HG03108 (cell line): ENCODE measurements around the gene DPPA5.
"Not testable (repeated sequence)": the region's sequence is repeated elsewhere in the genome, so short reads cannot be mapped to it uniquely, and the experiment has no call there.

Experiments used
- ATAC-seq: cut with Tn5 transposase; IDR thresholded peaks from one replicate; pipeline ENCODE4 v1.9.1; 2021; ENCODE audit warnings: moderate library complexity; ENCODE audit not compliant: unreplicated experiment

Gene DPPA5

DNA sequence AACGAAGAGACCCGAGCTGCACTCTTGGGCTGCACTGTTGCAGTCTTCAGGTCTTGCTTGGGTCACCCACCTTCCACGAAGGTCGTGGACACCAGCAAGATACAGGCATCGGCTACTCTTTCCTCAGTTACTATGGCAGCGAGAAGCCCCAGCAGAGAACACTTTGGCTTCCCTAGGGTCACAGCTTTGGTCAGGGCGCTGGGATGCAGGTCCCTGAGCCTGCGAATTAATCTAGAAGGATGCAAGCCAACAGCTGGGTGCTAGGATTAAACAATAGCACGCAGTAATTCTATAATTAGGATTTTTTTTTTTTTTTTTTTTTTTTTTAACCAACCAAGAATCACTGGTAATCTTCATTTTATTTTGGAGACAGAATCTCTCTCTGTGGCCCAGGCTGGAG, 10.5 kb upstream of the DPPA5 start:
- no peak for ATAC-seq

GRCh38 chr6:73364121-73364520, 10.0 kb upstream of the DPPA5 start:
- ATAC-seq = no peak

DNA sequence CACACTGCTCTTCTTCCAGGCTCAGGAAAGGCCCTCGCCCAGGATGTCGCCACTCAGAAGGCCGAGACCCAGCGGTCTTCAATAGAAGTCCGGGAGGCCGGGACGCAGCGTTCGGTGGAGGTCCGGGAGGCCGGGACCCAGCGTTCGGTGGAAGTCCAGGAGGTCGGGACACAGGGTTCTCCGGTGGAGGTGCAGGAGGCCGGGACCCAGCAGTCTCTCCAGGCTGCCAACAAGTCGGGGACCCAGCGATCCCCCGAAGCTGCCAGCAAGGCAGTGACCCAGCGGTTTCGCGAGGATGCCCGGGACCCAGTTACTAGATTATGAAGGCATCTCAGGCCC, 9.4 kb upstream of the DPPA5 start:
- no peak for ATAC-seq

- ATAC-seq = no peak
These were observed 8.9 kb upstream of the DPPA5 start for GRCh38 chr6:73362869-73363536.

DNA sequence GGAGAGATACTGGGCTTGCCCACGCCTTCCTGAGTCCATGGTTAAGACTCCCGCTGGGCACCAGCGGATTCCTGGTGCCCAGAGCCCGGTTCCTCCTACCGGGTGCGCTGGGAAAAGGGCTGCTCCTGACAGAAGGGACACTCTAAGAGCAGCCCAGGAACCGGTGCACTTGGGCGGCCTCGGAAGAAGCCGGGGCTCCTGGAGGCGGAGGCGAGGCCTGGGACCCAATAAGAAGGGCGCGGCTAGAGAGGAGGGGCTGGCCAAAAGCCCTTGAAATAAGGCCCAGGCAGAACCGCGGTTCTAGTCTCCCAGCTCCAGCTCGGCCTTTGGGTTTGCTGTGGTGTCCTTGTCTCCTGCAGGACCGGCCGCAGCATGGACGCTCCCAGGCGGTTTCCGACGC, 8.3 kb upstream of the DPPA5 start, which contains the start of gene KHDC3L:
Gene KHDC3L (plus strand): TSS at position 301 of the 400 bp plus-strand sequence. CDS start 72 bp downstream, at position 373.
- ATAC-seq = no peak

DNA sequence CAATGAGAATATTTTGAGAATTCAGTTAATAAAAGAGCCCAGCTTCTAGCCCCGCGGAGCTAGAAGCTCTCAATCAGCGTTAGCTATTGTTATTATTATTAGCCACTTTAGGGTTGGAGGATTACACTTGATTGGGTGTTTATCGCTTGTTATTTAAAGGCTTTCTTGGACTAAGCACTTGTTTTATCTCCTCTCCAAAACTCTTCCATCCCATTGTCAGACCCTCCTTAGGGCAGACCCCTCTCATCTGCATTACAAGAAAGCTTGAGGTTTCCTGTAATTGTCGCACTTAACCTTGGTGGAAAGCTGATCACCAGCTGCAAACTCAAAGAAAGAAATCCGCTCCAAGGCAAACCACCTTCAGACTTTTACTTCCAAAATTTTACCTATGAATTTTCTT, 4.8 kb downstream of the DPPA5 start:
- no peak for ATAC-seq

DNA sequence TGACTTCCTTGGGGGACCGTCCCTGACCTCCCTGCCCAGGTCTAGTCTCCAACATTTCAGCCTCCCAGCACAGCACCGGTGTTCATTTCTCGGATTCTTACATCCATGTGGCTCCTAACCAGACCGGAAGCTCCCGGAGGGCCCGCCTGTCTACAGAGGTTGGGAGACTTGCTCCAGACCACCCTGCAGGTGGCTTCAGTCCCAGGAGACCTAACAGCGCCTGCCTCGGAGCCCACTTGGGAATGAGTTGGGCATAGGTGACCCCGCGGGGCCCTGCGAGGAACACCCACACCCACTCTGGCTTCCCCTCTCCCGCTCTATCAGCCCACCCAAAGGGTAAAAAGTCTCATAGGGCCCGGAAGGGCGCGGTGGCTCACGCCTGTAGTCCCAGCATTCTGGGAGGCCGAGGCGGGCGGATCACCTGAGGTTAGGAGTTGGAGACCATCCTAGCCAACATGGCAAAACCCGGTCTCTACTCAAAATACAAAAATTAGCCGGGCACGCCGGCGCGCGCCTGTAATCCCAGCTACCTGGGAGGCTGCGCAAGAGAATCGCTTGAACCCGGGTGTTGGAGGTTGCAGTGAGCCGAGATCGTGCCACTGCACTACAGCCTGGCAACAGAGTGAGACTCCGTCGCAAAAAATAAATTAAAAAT, 5.4 kb downstream of the DPPA5 start:
- ATAC-seq = no peak

DNA sequence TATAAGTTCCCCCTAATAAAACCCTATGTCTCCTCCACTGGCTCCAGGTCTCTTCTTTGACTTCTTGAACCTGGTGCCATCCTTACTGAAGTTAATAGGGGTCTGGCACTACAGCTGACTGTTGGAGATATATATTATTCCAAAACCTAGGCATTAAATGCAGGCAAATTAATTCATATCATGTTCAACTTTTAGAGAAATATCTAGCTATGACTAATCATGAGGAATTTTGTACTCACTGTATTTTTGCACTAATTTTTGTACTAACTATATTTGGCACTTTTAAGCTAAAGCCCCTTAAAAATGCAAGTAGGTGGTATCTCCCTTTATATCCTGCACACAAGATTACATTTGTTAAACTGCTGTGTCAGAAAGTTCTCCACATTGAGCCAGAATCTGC, 10.9 kb downstream of the DPPA5 start:
- no peak for ATAC-seq

GRCh38 chr6:73342174-73342573, 11.9 kb downstream of the DPPA5 start:
- ATAC-seq = no peak

DNA sequence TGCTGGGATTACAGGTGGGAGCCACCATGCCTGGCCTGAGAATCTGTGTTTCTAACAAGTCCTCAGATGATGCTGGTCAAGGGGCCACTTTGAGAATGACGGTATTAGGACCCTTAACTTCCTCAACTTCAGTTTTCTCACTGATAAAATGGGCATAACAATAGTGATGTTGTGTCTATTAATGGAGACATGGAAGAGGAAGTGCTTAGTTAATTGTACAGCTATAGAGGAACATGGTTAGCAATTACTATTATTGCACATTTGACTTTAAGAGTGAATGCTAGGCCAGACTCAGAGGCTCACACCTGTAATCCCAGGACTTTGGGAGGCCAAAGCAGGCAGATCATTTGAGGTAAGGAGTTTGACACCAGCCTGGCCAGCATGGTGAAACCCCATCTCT, 12.7 kb downstream of the DPPA5 start:
- ATAC-seq = no peak

GRCh38 chr6:73340048-73340447, 14.0 kb downstream of the DPPA5 start:
- ATAC-seq = no peak

DNA sequence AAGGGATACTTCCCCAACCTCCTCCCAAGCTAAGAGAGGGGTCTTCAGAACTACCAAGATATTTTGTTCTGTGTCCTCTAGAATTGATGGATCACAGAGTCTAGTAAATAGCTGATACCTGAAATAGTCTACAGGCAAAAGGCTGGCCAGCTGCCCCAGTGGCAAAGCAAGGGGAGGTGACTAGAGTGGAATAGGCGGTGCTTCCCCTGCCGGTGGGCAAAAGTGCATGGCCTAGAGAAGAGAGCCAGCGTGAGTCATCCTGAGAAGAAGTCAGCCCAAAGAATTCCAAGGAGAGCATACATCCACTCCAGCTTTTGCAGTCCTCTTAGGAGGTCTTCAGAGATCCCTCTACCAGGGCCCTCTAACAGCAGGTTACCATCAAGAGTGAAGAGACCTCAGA, 14.7 kb downstream of the DPPA5 start:
- ATAC-seq = no peak

DNA sequence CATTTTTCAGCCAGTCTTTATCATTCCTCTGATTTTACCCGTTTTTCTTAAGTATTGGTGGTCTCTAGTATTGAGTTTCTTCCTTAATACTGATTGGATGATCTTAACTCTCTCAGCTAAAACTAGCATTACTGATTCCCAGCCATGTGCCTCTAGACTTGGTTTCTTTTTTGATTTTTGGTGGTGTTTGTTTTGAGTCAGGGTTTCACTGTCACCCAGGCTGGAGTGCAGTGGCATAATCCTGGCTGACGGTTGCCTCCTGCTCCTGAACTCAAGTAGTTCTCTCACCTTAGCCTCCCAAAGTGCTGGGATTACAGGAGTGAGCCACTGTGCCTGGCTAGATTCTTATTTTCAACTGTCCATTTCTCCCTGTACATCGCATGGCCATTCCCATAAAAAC, 24.9 kb downstream of the DPPA5 start:
- peak; percentile 51 for ATAC-seq

- ATAC-seq = no peak
These were observed 25.3 kb downstream of the DPPA5 start for GRCh38 chr6:73328790-73329189.

GRCh38 chr6:73325656-73326055, 28.4 kb downstream of the DPPA5 start:
- no peak for ATAC-seq

- no peak for ATAC-seq
These were observed 30.8 kb downstream of the DPPA5 start for GRCh38 chr6:73323323-73323722.

DNA sequence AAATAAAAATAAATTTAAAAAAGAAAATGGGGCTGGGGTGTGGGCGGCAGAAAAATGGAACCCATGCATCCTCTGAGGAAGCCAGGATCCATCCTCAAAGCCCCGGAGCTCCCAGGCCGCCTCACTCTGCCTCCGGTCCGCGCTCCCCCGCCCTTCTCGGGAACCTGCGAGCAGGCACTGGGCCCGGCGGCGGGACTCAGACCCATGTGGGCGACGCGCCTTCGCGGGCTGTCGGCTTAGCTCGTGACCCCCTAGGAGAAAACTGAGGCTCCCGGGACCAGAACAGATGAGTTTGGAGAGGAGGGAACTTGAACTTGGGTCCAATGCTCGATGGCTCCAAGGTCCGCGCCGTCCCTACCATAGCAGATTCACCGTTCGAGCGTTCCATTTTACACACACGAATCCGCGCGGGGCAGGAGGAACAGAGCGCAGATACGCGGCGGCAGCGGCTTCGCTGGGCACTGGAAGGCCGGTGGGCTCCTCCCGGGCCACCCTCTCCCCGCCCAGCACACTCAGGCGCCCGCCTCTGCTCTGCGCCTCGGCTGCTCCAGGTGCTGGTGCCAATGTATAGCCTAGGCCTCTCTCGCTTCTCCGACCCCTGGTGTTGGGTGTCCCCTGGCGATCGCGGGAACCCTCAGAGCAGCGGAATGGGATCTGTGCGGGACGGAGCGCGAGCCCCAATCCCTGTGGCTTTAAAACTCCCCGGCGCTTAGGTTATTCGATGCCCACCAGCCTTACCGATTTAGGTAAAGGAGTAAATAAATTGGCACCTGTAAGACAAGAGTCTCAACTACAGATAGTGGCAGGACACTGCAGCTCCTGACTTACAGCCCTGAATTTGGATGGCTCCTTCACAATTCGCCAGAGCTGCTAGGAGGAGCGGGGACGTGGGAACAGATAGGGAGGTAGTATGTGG, 39.2 kb downstream of the DPPA5 start:
- no peak for ATAC-seq

GRCh38 chr6:73310503-73310845, 43.6 kb downstream of the DPPA5 start:
- not testable (repeated sequence) for ATAC-seq

DNA sequence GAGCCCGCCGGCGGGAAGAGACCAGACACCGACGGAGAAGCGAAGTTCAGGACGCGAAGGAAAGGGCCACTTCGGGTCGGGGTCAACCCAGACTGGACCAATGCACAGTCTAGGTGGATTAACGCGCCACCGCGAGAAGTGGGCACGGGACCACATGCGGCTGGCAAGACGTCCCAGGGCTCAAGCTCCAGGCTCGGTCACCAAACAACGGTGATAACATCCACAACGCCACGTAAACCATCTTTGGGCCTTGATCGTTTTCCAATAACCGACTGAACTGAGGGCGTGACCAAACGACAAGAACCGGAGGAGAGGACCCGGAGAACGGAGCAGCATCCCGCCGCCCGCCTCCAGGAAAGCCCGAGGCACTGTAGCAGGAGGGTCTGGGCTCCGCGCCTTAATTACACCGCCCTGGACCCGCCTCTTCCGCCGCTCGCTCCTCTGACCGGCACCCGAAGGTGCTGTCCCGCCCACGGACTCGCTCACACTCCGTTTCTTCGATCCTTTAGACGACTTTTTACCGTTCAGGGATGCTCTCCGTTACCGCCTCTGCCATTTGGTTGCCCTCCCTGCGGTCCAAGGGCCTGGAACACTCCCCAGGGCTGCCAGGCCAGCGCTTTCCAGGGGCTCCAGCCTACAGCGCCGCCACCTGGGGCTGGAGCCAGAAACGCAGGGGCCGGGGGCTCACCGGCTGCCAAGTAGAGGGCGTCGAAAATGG, 44.1 kb downstream of the DPPA5 start:
- peak; percentile 97 for ATAC-seq

GRCh38 chr6:73309535-73309784, 44.6 kb downstream of the DPPA5 start:
- ATAC-seq = no peak

DNA sequence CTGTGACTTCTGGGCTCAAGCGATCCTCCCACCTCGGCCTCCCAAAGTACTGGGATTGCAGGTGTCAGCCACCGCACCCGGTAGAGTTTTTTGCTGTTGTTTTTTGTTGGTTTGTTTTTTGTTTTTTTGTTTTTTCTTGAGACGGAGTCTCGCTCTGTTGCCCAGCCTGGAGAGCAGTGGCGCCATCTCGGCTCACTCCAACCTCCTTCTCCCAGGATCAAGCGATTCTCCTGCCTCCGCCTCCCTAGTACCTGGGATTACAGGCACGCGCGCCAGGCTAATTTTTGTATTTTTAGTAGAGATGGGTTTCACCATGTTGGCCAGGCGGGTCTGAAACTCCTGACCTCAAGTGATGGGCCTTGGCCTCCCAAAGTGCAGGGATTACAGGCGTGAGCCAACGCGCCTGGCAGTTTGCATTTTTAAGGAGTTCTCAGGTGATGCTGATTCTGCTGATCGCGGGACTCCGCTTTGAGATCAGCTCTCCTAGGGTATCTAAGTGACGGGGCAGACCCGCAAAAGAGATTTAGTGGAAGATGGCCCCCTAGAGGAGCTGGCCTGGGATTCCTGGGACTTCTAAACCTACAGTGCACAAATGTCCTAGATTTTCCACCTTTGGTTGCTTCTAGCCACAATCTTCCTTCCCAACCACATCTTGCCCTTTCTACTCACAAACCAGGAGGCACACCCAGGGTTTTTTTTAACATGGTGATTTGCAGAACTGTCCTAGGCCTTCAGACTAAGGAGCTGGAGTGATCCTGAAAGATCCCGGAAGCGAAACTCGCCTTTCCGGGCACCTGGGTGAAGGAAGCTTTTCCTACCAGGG, 45.2 kb downstream of the DPPA5 start:
- no peak for ATAC-seq
